Measurements from ENCODE around the gene DEFB129.
"Not testable (repeated sequence)": the region's sequence is repeated elsewhere in the genome, so short reads cannot be mapped to it uniquely, and the experiment has no call there.

DEFB129 gene

GRCh38 chr20:219290-220115 lies 7.6 kb upstream of the DEFB129 start:
- no peaks in the 10 kb centered on the region for H3K36me3 ChIP-seq (ENCODE audit: insufficient read depth, low read depth, low read length)

GRCh38 chr20:221258-221830 lies 5.7 kb upstream of the DEFB129 start:
- no peak overlapping the region for H3K9ac ChIP-seq (ENCODE audit: low read depth, low read length)
- no peaks in the 10 kb centered on the region for H3K36me3 ChIP-seq (ENCODE audit: insufficient read depth, low read depth, low read length)
- peaks cover 39% of the 10 kb centered on the region for H3K27me3 ChIP-seq (ENCODE audit: insufficient read depth, low read length)
- H3K4me1 ChIP-seq (ENCODE audit: insufficient read depth, low read length), result no peaks in the 10 kb centered on the region
- H3K4me3 ChIP-seq (ENCODE audit: low read length), result no peak overlapping the region
- no peak overlapping the region for H3K27ac ChIP-seq (ENCODE audit: low read length)
- H3K9me3 ChIP-seq (ENCODE audit: insufficient read depth, low read depth, low read length), result no peaks in the 10 kb centered on the region

More at GRCh38 chr20:219290-220115, 7.6 kb upstream of the DEFB129 start:
- Histone ChIP-seq H3K4me3 (ENCODE audit: low read length) (no peak overlapping the region), H3K27ac (ENCODE audit: low read length) (no peak overlapping the region), H3K27me3 (ENCODE audit: insufficient read depth, low read length) (peaks cover 39% of the 10 kb centered on the region), H3K9ac (ENCODE audit: low read depth, low read length) (no peak overlapping the region), H3K9me3 (ENCODE audit: insufficient read depth, low read depth, low read length) (no peaks in the 10 kb centered on the region), H3K4me1 (ENCODE audit: insufficient read depth, low read length) (no peaks in the 10 kb centered on the region)

GRCh38 chr20:225879-226278 lies 1.2 kb upstream of the DEFB129 start:
- H3K36me3 ChIP-seq (ENCODE audit: insufficient read depth, low read depth, low read length); H3K9me3 ChIP-seq (ENCODE audit: insufficient read depth, low read depth, low read length); H3K4me1 ChIP-seq (ENCODE audit: insufficient read depth, low read length); H3K27ac ChIP-seq (ENCODE audit: low read length); H3K9ac ChIP-seq (ENCODE audit: low read depth, low read length); H3K4me3 ChIP-seq (ENCODE audit: low read length): not testable (repeated sequence)
- H3K27me3 ChIP-seq (ENCODE audit: insufficient read depth, low read length), result peaks cover 24% of the 10 kb centered on the region

- H3K9me3 ChIP-seq (ENCODE audit: insufficient read depth, low read depth, low read length), result no peaks in the 10 kb centered on the region
- H3K4me3 ChIP-seq (ENCODE audit: low read length), result no peak overlapping the region
- no peak overlapping the region for H3K9ac ChIP-seq (ENCODE audit: low read depth, low read length)
- H3K36me3 ChIP-seq (ENCODE audit: insufficient read depth, low read depth, low read length), result no peaks in the 10 kb centered on the region
- H3K27ac ChIP-seq (ENCODE audit: low read length), result no peak overlapping the region
- H3K27me3 ChIP-seq (ENCODE audit: insufficient read depth, low read length), result peaks cover 10% of the 10 kb centered on the region
- no peaks in the 10 kb centered on the region for H3K4me1 ChIP-seq (ENCODE audit: insufficient read depth, low read length)
Observed at GRCh38 chr20:227439-228105, 514 bp downstream of the DEFB129 start.

- Histone ChIP-seq H3K27ac (ENCODE audit: low read length) (no peak overlapping the region), H3K36me3 (ENCODE audit: insufficient read depth, low read depth, low read length) (no peaks in the 10 kb centered on the region), H3K9ac (ENCODE audit: low read depth, low read length) (no peak overlapping the region; the same call in 1 of the 2 replicates), H3K27me3 (ENCODE audit: insufficient read depth, low read length) (peaks cover 26% of the 10 kb centered on the region), H3K4me3 (ENCODE audit: low read length) (no peak overlapping the region), H3K4me1 (ENCODE audit: insufficient read depth, low read length) (0 out of 2 replicates have a peak, but pooled peaks cover 3% of the 10 kb centered on the region), H3K9me3 (ENCODE audit: insufficient read depth, low read depth, low read length) (no peaks in the 10 kb centered on the region)
Observed at GRCh38 chr20:235891-236290, 8.8 kb downstream of the DEFB129 start.

- H3K27ac ChIP-seq (ENCODE audit: low read length), result no peak overlapping the region
- H3K4me3 ChIP-seq (ENCODE audit: low read length), result no peak overlapping the region
- H3K27me3 ChIP-seq (ENCODE audit: insufficient read depth, low read length), result peaks cover 40% of the 10 kb centered on the region
- no peaks in the 10 kb centered on the region for H3K9me3 ChIP-seq (ENCODE audit: insufficient read depth, low read depth, low read length)
- 0 out of 2 replicates have a peak, but pooled peaks cover 3% of the 10 kb centered on the region for H3K4me1 ChIP-seq (ENCODE audit: insufficient read depth, low read length)
- H3K36me3 ChIP-seq (ENCODE audit: insufficient read depth, low read depth, low read length), result no peaks in the 10 kb centered on the region
- no peak overlapping the region for H3K9ac ChIP-seq (ENCODE audit: low read depth, low read length)
Observed at GRCh38 chr20:237489-237888, 10.4 kb downstream of the DEFB129 start.

- H3K4me1 ChIP-seq (ENCODE audit: insufficient read depth, low read length), result 0 out of 2 replicates have a peak, but pooled peaks cover 3% of the 10 kb centered on the region
- H3K9ac ChIP-seq (ENCODE audit: low read depth, low read length), result no peak overlapping the region
- H3K4me3 ChIP-seq (ENCODE audit: low read length), result no peak overlapping the region
- peaks cover 44% of the 10 kb centered on the region for H3K27me3 ChIP-seq (ENCODE audit: insufficient read depth, low read length)
- no peak overlapping the region for H3K27ac ChIP-seq (ENCODE audit: low read length)
- no peaks in the 10 kb centered on the region for H3K36me3 ChIP-seq (ENCODE audit: insufficient read depth, low read depth, low read length)
- no peaks in the 10 kb centered on the region for H3K9me3 ChIP-seq (ENCODE audit: insufficient read depth, low read depth, low read length)
Observed at GRCh38 chr20:237929-238328, 10.9 kb downstream of the DEFB129 start.

GRCh38 chr20:242905-243304 lies 15.8 kb downstream of the DEFB129 start:
- Histone ChIP-seq H3K9me3 (ENCODE audit: insufficient read depth, low read depth, low read length) (no peaks in the 10 kb centered on the region), H3K27me3 (ENCODE audit: insufficient read depth, low read length) (peaks cover 69% of the 10 kb centered on the region), H3K4me1 (ENCODE audit: insufficient read depth, low read length) (no peaks in the 10 kb centered on the region), H3K27ac (ENCODE audit: low read length) (no peak overlapping the region), H3K9ac (ENCODE audit: low read depth, low read length) (no peak overlapping the region), H3K4me3 (ENCODE audit: low read length) (no peak overlapping the region), H3K36me3 (ENCODE audit: insufficient read depth, low read depth, low read length) (no peaks in the 10 kb centered on the region)

- H3K9ac ChIP-seq (ENCODE audit: low read depth, low read length), result no peak overlapping the region
- peaks cover 99% of the 10 kb centered on the region for H3K27me3 ChIP-seq (ENCODE audit: insufficient read depth, low read length)
- peaks cover 5% of the 10 kb centered on the region; the same call in 1 of the 2 replicates for H3K9me3 ChIP-seq (ENCODE audit: insufficient read depth, low read depth, low read length)
- no peaks in the 10 kb centered on the region for H3K36me3 ChIP-seq (ENCODE audit: insufficient read depth, low read depth, low read length)
- H3K4me3 ChIP-seq (ENCODE audit: low read length), result peak overlapping the region; percentile 29; the same call in 1 of the 2 replicates
- no peak overlapping the region for H3K27ac ChIP-seq (ENCODE audit: low read length)
- peaks cover 7% of the 10 kb centered on the region; the same call in 1 of the 2 replicates for H3K4me1 ChIP-seq (ENCODE audit: insufficient read depth, low read length)
Observed at GRCh38 chr20:251354-251753, 24.3 kb downstream of the DEFB129 start.

GRCh38 chr20:252801-253200 lies 25.7 kb downstream of the DEFB129 start:
- peaks cover 7% of the 10 kb centered on the region; the same call in 1 of the 2 replicates for H3K4me1 ChIP-seq (ENCODE audit: insufficient read depth, low read length)
- H3K4me3 ChIP-seq (ENCODE audit: low read length), result no peak overlapping the region
- H3K9ac ChIP-seq (ENCODE audit: low read depth, low read length), result no peak overlapping the region
- H3K27me3 ChIP-seq (ENCODE audit: insufficient read depth, low read length), result peaks cover 99% of the 10 kb centered on the region
- H3K36me3 ChIP-seq (ENCODE audit: insufficient read depth, low read depth, low read length), result no peaks in the 10 kb centered on the region
- peaks cover 5% of the 10 kb centered on the region; the same call in 1 of the 2 replicates for H3K9me3 ChIP-seq (ENCODE audit: insufficient read depth, low read depth, low read length)
- no peak overlapping the region for H3K27ac ChIP-seq (ENCODE audit: low read length)

GRCh38 chr20:253447-253846 lies 26.4 kb downstream of the DEFB129 start:
- H3K9ac ChIP-seq (ENCODE audit: low read depth, low read length); H3K4me1 ChIP-seq (ENCODE audit: insufficient read depth, low read length); H3K27ac ChIP-seq (ENCODE audit: low read length); H3K36me3 ChIP-seq (ENCODE audit: insufficient read depth, low read depth, low read length); H3K4me3 ChIP-seq (ENCODE audit: low read length); H3K9me3 ChIP-seq (ENCODE audit: insufficient read depth, low read depth, low read length): not testable (repeated sequence)
- peaks cover 100% of the 10 kb centered on the region for H3K27me3 ChIP-seq (ENCODE audit: insufficient read depth, low read length)
